GM20000 (cell line): Measurements from ENCODE around the gene IPO4.

Experiments used
- DNase-seq: peaks from one replicate; pipeline ENCODE4 v3.0.0; 2012; ENCODE audit warnings: low spot score
- TF ChIP-seq, protein P1 (sequence below): IDR thresholded peaks from 2 replicates; pipeline ENCODE4 v1.5.1; 2012; ENCODE audit warnings: mild to moderate bottlenecking, control low read depth; ENCODE audit errors: extremely low read depth, missing control alignments

The IPO4 gene

GRCh38 chr14:24135584-24135833 lies 53.1 kb downstream of the IPO4 start:
- TF ChIP-seq, protein P1, sequence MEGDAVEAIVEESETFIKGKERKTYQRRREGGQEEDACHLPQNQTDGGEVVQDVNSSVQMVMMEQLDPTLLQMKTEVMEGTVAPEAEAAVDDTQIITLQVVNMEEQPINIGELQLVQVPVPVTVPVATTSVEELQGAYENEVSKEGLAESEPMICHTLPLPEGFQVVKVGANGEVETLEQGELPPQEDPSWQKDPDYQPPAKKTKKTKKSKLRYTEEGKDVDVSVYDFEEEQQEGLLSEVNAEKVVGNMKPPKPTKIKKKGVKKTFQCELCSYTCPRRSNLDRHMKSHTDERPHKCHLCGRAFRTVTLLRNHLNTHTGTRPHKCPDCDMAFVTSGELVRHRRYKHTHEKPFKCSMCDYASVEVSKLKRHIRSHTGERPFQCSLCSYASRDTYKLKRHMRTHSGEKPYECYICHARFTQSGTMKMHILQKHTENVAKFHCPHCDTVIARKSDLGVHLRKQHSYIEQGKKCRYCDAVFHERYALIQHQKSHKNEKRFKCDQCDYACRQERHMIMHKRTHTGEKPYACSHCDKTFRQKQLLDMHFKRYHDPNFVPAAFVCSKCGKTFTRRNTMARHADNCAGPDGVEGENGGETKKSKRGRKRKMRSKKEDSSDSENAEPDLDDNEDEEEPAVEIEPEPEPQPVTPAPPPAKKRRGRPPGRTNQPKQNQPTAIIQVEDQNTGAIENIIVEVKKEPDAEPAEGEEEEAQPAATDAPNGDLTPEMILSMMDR = no peak
- no peak for DNase-seq

DNA sequence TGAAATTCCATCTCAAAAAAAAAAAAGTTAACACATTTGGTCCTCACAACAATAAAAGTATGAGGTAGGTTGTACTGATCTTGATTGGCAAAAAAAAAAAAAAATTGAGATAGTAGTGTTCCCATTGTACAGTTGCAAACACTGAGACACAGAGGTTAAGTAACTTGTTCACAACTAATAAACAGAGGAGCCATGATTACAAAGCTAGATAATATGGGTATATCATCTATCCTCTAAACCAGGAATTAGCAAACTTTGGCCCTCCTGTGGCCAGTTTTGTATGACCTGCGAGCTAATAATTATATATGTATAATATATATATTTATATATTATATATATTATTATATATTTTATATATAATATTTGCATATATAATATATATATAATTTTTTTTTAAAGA lies 54.9 kb downstream of the IPO4 start:
- no peak for DNase-seq
- TF ChIP-seq, protein P1 = no peak

GRCh38 chr14:24132976-24133375 lies 55.6 kb downstream of the IPO4 start:
- no peak for DNase-seq
- TF ChIP-seq, protein P1 = no peak

DNA sequence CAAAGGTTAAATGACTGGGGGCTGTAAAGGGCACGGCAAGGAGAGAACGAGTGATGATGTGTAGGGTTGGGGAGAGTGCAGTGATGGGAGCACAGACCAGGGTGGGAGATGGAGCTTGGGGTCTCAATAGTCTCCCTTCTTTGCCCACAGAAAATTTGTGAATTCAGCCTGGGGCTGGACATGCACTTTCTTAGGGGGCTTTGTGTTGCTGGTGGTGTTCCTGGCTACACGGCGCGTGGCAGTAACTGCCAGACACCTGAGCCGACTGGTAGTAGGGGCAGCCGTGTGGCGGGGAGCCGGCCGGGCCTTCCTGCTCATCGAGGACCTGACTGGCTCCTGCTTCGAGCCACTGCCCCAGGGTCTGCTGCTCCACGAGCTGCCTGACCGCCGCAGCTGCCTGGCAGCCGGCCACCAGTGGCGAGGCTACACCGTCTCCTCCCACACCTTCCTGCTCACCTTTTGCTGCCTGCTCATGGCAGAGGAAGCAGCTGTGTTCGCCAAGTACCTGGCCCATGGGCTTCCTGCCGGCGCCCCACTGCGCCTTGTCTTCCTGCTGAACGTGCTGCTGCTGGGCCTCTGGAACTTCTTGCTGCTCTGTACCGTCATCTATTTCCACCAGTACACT lies 56.4 kb downstream of the IPO4 start:
- TF ChIP-seq, protein P1 = no peak
- DNase-seq = no peak

DNA sequence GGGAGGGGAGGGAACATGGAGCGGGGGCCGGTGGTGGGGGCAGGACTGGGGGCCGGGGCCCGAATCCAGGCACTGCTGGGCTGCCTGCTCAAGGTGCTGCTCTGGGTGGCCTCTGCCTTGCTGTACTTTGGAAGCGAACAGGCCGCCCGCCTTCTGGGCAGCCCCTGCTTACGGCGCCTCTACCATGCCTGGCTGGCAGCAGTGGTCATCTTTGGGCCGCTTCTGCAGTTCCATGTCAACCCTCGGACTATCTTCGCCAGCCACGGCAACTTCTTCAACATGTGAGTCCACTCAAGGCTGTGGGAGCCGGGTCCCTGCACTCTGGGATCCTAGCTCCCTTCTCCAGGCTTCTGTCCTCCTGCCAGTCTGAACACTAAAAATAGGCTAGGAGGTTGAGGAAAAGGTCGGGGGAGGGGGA lies 57.1 kb downstream of the IPO4 start:
- DNase-seq = no peak
- TF ChIP-seq, protein P1 = no peak

DNA sequence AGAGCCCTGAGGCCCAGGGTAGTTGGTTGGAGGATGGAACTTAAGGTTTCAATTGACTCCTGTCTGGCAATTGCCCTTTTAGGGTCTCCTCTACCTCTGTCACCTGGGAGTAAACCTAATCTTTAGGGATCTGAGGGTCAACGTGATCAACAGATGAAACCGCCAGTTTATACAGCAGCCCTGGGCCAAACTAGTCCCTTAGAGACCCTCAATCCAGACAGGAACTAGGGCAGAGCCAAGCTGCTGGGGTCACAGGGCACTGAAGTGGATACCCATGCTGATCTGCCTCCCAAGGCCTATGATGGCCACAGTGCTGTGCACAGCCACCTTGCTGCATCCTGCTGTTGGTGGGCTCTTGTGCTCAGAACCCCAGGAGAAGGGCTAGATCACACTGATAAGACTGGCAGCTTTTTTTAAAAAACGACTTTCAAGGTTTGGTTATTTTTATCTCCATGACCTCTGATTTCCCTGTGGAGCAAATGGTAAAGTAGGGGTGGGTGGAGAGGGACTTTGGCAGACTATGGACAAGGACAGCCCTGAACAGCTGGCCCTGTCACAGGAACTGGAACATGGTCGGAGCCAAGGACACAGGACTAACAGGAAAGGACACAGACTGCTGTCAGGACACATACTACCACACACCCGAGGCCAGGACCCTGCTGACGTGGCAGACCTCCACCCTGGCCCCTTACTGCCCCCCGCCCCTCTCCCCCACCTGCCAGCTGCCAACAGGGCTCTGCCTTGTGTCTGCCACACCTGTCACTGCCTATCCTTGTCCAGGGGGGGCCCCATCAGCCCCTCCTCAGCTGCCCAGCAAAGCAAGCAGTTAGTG lies 57.7 kb downstream of the IPO4 start:
- no peak for DNase-seq
- TF ChIP-seq, protein P1 = no peak

- no peak for DNase-seq
- TF ChIP-seq, protein P1 = no peak
Measured at GRCh38 chr14:24130380-24130716, 58.3 kb downstream of the IPO4 start, which contains the start of gene FITM1. Gene FITM1, plus strand, starts transcription at chr14:24130659. Its CDS starts 905 bp downstream, at chr14:24131564.
